SIG-M5 (cell line): ENCODE results near the gene ELK4.

Experiments used
- DNase-seq: peaks from one replicate; lab custom pipeline; 2025; lab: John Stamatoyannopoulos, UW

ELK4 gene

DNA sequence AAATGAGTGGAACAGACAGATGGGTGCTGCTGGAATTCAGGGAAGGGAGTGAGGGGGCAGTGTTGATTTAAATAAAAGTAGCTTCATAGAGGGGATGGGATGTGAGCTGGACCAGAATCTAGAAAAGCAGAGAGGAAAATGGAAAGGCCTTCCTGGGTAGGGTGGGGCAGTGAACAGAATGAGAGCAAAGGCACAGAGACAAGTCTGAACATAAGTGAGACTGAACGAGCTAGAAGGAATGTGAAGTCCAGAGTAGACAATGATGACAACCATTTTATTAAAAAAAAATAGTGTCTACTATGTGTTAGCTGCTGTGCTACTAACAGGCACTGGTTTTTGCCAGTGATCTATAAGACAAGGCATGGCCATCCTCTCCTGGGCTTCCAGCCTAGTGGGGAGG, 36.0 kb downstream of the ELK4 start:
- no peak for DNase-seq

DNA sequence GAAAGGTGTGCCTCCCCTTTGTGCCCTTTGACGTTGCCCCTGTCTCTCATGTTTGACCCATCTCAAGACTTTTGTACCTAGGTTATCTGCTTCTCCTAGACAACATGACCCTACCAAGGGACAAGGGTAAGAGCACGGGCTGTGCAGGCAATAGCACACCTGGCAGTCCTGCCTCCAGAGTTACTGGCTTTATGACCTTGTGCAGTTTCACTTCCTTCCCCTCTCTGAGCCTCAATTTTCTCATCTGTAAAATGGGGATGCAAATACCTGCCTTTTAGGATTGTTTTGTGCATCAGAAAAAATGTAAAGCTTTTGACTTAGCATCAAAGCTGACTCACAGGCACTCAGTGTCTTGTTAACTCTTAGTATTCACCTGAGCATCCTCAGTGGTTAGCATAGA, 36.4 kb downstream of the ELK4 start:
- no peak for DNase-seq

DNA sequence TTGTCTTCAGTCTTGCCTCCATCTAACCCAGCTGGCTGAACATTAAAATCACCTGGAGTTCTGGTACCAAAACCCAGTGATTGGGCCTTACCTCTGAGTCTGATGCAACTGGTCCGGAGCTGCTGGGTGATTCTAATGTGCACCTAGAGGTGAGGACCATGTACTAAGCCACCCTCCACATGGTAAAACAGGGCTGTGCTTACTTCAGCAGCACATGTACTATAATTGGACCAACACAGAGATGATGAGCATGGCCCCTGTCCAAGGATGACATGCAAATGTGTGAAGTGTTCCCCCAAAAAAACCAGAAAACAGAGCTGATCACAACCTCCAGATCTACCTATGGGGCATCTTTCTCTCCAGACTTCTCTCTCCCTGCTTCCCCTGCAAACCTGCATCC, 37.0 kb downstream of the ELK4 start:
- no peak for DNase-seq

DNA sequence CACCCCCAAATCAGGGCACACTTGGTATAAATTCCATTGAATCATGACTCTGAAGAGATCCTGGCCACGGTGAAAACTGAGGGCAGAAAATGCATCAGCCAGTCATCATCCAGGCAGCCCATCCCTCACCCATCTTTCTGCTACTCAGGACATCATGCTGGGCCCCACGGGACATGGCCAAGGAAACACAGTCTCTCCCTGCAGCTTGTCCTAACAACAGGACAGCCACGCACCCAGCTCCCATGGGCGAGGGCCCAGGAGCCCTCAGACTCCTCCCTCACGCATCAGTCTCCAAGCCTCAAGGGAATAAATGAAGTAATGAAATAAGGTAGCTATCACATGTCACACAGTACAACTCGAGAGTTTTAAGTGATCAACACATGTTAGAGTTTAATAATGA, 37.8 kb downstream of the ELK4 start:
- no peak for DNase-seq

DNA sequence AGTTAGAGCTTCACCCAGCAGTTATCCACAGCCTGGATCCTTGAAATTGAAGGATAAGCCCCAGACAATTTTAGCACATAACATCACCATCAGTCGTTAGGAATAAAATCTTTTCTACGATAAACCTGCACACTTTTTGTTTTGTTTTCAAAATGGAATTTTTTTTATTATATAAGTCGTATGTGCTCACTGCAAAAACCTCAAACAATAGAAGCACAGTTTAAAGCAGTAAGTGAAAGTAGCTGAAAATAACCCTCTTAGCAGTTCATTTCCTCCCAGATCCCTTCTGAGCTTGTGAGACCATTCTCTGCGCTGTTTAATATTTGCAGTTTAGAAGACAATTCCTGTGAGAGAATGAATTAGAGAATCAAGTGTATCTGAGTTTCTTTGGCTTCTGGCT, 38.3 kb downstream of the ELK4 start:
- DNase-seq, result no peak

DNA sequence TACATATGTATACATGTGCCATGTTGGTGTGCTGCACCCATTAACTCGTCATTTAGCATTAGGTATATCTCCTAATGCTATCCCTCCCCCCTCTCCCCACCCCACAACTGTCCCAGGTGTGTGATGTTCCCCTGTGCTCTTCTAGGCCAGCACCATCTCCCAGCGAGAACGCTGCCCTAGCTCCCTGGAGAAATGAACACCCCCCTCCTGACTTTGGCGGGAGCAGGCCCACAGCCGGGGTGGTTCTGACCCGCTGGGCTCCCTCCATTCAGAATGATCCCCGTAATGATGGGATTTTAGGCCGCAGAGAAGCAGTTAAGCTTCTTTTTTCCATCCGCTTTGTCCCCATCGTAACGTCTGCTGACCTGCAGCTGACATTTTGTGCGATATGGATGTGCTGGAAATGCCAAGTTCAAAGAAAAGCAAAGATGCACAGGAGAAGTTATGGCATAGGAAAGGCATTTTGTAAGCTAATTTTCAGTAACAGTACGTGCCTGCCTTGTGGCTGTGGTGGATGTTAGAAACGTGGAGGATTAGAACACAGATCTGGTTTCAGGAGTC, 39.3 kb downstream of the ELK4 start:
- DNase-seq, result no peak

DNA sequence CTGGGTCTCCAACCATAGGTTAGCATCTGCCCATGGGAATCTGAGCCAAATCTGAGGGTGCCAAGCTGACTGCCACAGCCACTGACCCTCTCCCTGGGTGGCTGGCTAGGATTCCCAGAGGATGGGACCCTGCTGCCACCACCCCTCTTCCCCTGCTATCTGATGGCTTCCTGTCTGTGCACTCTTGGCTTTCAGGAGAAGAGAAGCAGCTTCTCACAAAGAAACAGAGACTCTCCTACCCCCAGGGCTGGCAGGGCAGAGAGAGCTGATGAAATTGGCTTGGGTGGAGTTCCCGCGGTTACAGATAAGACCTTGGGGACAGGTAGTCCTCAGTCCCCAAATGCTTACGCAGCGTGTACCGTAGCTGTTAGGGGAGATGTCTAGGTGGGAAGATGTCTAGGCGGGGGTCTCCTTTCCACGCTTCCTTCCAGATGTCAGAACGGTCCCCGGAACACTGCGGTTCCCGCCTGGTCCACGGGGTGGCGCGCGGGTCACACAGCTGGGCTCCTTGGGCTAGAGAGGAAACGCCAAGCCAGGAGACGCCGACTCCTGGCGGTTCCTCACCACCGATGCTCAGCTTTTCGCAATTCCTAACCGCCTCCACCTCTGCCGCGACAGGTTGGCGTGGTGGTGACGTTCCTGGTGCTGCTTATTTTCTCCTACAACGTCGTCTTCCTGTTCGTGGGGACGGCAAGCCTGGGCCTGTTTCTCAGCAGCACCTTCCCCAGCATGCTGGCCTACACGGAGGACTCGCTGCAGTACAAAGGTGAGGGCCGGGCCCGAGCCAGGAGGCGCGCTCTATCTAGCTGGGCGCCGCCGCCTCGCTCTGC, 40.1 kb downstream of the ELK4 start:
- DNase-seq, result peak; percentile 56

DNA sequence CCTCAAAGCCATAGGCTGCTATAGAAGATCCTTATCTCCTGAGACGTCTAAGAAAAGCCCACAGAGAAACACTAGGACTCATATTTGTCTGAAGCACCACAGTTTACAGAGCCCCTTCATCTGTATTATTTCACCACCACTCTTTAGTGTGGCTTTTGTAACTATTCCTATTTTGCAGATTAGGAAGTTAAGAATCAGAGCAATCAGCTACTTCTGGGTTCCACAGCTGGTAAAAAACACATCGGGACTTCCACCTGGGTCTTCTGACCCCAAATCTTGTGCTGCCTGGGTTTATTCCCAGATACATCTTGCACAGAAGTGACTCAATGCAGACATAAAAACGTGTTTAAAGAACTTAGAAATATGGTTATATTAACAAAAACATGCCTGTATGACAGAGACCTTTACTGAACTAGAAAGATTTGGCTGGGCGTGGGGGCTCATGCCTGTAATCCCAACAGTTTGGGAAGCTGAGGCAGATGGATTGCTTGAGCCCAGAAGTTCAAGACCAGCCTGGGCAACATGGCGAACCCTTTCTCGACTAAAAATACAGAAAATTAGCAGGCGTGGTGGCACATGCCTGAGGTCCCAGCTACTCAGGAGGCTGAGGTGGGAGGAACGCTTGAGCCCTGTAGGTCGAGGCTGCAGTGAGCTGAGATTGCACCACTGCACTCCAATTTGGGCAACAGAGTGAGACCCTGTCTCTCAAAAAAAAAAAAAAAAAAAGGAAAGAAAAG, 40.9 kb downstream of the ELK4 start:
- no peak for DNase-seq

DNA sequence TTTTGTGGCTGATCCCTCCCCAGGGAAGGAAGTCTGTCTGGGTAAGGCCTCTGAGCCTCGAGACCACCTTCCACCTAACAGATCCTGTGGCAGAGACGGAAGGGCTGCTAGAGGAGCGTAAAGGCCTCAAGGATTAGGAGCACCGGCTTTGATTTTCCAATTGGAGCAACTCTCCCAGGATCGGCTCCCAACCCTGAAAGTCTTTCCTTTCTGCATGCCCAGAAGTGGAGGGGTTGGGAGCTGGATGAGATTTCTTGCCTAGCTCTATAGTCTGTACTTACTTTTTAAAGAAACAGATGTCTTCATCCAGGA, 41.4 kb downstream of the ELK4 start:
- DNase-seq, result no peak

DNA sequence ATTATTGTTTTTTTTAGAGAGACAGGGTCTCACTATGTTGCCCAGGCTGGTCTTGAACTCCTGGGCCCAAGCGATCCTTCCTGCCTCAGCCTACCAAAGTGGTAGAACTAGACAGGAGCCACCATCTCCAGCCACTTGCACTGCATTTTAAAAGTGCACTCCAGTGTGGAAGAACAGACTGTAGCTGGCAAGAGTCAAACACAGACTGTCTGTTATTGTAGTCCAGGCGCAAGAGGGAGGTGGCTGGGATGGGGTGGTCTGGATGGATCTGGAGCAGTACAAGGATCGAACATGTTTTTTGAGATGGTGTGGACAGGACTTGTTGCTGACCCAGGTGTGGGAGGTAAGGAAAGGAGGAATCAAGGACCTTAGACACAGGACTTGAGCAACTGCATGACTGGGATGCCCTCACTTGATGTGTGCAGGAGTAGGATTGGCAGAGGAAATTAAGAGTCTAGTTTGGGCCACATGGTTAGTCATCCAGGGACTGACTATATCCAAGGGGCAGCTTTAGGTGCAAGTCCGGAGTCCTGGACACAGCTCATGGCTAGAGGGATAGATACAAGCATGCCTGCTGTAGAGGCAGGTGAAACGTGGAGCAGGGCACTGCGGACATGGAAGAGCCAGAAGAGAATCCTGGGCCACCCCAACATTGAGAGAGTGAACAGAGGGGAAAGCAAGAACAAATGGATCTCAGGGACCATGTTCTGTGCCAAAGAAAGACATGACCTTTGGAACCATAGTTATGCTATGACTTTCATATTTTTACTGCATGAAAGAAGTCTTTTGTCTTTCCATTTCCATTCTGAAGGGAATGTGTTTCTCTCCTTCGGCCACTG, 42.0 kb downstream of the ELK4 start:
- no peak for DNase-seq

DNA sequence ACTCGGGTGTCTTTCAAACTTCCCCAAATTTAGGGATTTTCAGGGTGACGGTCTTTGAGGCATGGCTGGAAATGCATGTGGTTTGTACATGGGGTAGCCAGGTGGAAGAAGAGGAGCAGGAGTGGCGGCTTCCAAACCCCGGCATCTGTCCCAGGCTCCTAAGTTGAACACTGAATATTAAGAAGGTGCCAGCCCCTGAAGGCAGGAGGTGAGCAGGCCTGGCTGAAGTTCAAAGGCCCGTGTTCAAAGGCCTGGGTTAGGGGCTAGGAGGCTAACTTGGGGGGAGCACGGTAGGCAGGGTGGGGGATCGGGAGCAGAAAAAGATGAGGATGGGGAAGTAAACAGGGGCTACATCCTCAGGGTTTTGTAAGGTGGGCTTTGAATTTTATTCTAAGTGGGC, 42.8 kb downstream of the ELK4 start:
- no peak for DNase-seq

DNA sequence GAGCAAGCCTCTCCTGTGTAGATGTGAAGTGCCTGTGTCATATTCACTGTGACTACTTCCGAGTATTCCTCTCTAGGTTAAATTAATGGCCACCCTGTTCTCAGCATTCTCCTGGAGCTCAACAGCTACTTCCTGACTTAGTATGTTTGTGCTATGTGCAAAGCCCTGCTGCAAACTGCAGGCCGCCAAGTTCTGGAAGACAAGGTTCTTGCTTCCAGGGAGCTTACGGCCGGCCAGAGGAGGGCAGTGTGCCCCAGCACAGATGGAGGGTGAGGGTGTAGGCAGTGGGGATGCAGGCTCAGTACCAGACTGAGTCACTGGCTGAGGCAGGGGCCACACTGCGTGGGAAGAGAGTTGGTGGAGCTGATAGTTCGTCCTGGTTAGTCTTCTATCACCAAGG, 43.2 kb downstream of the ELK4 start:
- no peak for DNase-seq

DNA sequence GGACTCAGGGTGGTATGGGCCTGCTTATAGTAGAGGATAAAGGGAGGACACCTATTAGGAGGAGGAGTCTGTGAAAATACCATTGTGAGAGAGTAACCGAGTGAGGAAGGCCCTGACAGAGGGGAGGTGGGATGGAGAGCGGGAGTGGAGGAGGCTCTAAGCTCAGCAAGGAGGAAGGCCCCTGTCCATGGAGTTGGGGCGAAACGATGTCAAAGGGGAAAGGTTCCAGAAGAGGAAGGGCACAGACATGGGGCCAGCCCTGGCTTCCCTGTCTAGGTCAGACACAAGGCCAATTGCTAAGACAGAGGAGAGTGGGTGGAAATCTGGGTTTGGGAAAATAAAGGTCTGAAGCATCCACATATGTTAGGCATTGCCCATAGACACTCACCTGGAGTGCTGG, 44.2 kb downstream of the ELK4 start:
- no peak for DNase-seq

DNA sequence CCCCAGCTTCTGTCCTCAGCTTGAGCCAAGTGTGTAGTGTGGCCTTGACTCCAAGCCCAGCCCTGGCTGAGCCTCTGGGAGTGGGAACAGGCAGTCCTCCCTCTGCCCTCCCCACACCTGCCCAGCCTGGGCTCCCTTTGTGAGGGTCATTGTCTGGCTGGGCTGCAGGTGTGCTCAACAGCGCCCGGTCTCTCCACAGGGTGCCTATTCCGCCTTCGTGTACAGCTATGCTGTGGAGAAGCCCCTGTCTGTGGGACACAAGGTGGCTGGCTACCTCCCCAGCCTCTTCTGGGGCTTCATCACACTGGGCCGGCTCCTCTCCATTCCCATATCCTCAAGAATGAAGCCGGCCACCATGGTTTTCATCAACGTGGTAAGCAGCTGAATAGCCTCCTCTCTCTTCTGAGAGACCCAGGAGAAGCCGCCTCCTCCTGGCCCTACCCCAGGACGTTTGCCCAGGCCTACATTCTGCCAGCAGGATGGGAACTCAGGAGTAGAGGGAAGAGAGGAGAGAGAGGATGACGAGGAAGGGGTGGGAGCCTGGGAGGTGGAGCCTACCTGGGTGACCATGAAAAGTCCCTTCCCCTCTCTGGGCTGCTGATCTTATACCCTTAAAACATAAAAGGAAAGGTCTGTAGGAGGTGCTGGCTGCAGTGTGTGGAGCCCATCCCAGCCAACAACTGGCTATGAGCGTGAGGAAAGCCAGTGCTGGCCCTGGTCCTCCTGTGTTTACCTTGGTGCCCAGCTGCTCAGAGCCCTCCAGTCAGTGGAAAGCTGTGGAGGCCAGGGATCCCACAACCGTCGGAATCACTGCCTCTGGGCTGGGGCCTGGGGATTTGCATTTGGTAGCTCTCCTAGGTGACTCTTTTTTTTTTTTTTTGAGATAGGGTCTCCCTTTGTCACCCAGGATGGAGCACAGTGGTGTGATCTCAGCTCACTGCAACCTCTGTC, 45.7 kb downstream of the ELK4 start:
- DNase-seq, result no peak

DNA sequence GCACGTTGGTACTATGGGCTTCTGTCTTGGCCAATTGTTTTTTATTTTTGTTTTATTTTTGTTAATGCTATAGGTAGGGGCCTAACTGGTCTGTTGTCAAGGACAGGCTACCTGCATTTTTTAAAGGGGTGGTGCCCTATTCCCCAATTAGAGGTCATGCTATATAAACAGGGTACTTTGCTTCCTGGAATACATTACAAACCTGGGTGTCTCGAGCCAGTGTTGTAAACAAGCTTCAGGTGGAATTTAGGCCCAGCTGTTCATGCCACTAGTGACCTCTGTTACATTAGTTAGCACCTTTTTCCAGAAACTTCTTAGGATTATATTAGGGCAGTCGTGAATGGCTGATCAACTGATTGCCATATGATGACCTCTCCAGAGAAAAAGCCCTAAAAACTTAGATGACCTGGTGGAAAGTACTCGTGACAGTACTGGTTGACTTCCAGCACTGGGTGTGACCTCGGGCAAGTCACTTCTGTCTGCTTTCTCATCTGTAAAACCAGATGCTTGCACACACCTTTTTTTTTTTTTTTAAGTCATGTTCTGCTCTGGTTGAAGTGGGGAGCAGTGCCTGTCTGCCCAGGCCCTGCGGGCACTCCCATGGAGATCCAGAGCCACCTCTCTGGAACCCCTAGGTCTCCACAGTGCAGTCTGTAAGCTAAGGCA, 46.5 kb downstream of the ELK4 start:
- DNase-seq, result no peak

DNA sequence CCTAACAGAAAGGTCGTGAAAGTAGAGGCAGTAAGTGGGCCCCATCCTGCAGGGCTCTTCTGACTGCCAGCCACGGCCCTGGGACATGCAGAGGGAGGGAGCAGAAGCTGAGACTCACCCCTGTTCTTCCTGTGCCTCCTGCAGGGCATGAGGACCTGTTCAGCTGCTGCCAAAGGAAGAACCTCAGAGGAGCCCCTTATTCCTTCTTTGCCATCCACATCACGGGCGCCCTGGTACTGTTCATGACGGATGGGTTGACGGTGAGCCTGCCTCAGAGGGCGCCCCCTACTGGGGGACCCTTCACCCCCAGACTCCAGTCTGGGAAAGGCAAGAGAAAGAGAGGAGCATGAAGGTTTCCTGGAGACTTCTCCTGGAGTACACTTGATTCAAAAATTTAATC, 47.1 kb downstream of the ELK4 start:
- no peak for DNase-seq

DNA sequence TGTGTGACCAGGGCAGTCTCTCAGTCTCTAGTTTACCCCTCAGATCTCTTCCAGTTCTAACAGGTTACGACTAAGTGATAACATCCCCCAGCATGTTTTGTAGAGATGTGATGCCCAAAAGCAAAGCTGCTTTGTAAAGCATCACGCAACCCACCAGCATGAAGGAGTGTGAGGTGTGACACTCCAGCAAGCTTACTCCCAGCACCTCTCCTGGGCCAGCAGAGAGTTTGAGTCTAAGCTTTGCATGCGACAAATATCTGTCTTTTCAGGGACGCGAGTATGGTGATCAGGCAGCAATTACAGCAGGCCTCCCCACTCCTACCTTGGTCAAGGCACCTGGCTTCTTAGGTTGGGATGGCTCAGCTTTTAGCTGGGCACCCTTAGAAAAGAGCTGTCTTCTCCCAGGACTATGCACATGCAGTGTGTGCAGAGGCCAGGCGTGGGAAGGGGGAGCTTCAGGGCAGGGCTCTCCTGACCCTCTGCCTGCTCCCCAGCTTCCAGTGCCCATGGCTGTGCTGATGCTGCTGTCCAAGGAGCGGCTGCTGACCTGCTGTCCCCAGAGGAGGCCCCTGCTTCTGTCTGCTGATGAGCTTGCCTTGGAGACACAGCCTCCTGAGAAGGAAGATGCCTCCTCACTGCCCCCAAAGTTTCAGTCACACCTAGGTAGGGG, 48.2 kb downstream of the ELK4 start:
- no peak for DNase-seq

DNA sequence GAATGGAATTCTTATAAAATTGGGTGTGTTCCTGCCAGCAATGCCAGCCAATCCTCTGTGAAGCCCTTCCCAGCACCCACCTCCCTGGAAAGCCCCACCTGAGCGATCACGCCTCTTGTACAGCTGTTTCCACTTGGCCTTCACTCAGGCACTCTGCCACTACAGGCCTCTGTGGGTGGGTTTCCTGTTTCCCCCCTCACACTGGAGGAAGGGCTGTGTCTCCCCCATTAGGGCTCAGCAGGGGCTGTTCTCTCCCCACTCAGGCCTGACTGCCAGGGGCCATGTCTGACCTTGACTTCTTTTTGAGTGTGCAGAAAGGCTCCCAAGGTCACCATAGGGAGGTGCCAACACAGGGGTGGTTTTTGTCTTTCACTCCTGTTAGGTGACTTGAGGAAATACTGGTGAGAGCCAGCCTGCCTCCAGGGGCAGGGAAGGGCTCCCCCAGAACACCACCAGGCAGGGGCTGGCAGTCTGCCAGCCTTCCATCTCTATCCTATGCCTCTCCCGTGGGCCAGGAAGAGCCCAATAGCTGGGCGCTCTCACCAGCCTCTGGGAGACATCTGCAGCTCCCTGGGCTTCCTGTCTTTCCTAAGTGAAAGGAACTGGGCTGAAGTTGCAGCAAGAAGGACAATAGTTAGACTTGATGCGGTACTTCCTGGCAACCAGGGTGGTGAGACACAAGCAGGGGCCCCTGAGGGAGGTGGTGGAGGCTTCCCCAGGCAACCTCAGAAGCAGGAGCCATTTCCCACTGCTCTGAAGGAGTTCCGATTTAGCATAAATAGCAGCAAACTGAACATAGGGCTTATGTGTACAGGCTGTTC, 49.1 kb downstream of the ELK4 start:
- DNase-seq, result no peak

DNA sequence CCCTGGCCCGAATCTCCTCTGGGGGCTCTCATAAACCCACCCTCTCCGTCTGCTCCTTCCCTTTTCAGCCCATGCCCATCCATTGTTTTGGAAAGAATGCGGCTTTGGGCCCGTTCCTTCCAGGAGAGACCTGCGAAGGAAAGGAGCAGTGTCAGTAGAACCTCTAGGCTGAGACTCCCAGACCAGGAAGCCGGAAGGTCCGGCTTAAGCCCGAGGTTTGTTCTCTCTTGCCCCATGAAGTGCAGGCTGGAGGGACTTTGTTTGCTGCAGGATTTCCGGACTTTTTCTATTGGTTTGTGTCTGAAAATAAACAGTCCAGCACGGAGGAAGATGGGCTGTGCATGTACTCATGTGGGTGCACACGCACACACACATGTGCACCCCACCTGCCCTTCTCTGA, 49.8 kb downstream of the ELK4 start:
- no peak for DNase-seq
